Measurements from ENCODE around the gene VASN. TPM values are rescaled to one million over a fixed set of nuclear protein-coding genes. Genes with fewer than 3 reads are reported as not detected.

VASN gene
- total RNA-seq, 5 donors from 2014 or later (not counting 1 experiment from before 2014, with no cell fraction given), result 0.38 to 0.89 (median 0.56) TPM

- Histone ChIP-seq H3K36me3 (ENCODE audit: control insufficient read depth in 2 of 2, extremely low read depth in 1 of 2, insufficient read depth in 1 of 2, low read length in 1 of 2) (peaks cover 18 to 38% of the 10 kb centered on the region in 2 donors), H3K27me3 (replicated peaks in 1 of 2; ENCODE audit: control insufficient read depth in 2 of 2, extremely low read depth in 1 of 2, insufficient read depth in 2 of 2, low read length in 1 of 2) (no peaks in the 10 kb centered on the region), H3K4me1 (ENCODE audit: control insufficient read depth in 1 of 2, extremely low read depth in 1 of 2, insufficient read depth in 2 of 2, low read length in 2 of 2) (peaks cover 0 to 52% of the 10 kb centered on the region in 2 experiments), H3K9me3 (no peaks in the 10 kb centered on the region), H3K4me3 (ENCODE audit: control insufficient read depth in 1 of 2, extremely low read depth in 1 of 2, low read length in 1 of 2) (no peak overlapping the region), H3K27ac (ENCODE audit: low read length) (no peak overlapping the region)
- Mint-ChIP-seq H3K4me1 (peaks cover 15 to 24% (median 22%) of the 10 kb centered on the region in 3 donors), H3K9me3 (no peaks in the 10 kb centered on the region), H3K27ac (peak overlapping the region in 1 of 2 donors; percentile 55), H3K36me3 (peaks cover 3% of the 10 kb centered on the region), H3K4me3 (peak overlapping the region in 1 of 3 donors; percentile 29), H3K27me3 (no peaks in the 10 kb centered on the region)
- ChIA-PET POLR2A (no interaction called here), CTCF (no interaction called here)
- ATAC-seq (replicated peaks in 1 of 4), result no peak
- no peak for DNase-seq
- 82% methylated on average over 6 of the region's 12 CpGs for WGBS (ENCODE audit: insufficient coverage)
Measured at GRCh38 chr16:4377573-4378154, 6.0 kb downstream of the VASN start.

GRCh38 chr16:4378161-4378666 is 6.6 kb downstream of the VASN start:
- POLR2A ChIA-PET, result no interaction called here
- ATAC-seq (replicated peaks in 1 of 4), result no peak
- Mint-ChIP-seq H3K4me1 (peaks cover 10 to 18% (median 17%) of the 10 kb centered on the region in 3 donors), H3K4me3 (no peak overlapping the region), H3K27ac (peak overlapping the region in 1 of 2 donors; percentile 28), H3K27me3 (no peaks in the 10 kb centered on the region), H3K9me3 (no peaks in the 10 kb centered on the region), H3K36me3 (peaks cover 6% of the 10 kb centered on the region)
- Histone ChIP-seq H3K27ac (ENCODE audit: low read length) (no peak overlapping the region), H3K9me3 (no peaks in the 10 kb centered on the region), H3K4me1 (ENCODE audit: control insufficient read depth in 1 of 2, extremely low read depth in 1 of 2, insufficient read depth in 2 of 2, low read length in 2 of 2) (peaks cover 0 to 47% of the 10 kb centered on the region in 2 experiments), H3K36me3 (ENCODE audit: control insufficient read depth in 2 of 2, extremely low read depth in 1 of 2, insufficient read depth in 1 of 2, low read length in 1 of 2) (peaks cover 24 to 43% of the 10 kb centered on the region in 2 donors), H3K27me3 (replicated peaks in 1 of 2; ENCODE audit: control insufficient read depth in 2 of 2, extremely low read depth in 1 of 2, insufficient read depth in 2 of 2, low read length in 1 of 2) (no peaks in the 10 kb centered on the region), H3K4me3 (ENCODE audit: control insufficient read depth in 1 of 2, extremely low read depth in 1 of 2, low read length in 1 of 2) (no peak overlapping the region)
- CTCF ChIA-PET, result interaction anchor here in 1 of 2 donors (1.1 kb wide), 1 partner anchor 11 kb away, joined by 3 read pairs; no protein-coding TSS in a partner anchor
- WGBS (ENCODE audit: insufficient coverage), result 90% methylated on average over 11 of the region's 15 CpGs
- no peak for DNase-seq

- H3K4me1 Mint-ChIP-seq, result peaks cover 8 to 15% (median 11%) of the 10 kb centered on the region in 3 donors
- Histone ChIP-seq H3K27me3 (replicated peaks in 1 of 2; ENCODE audit: control insufficient read depth in 2 of 2, extremely low read depth in 1 of 2, insufficient read depth in 2 of 2, low read length in 1 of 2) (no peaks in the 10 kb centered on the region), H3K27ac (ENCODE audit: low read length) (no peak overlapping the region), H3K4me3 (ENCODE audit: control insufficient read depth in 1 of 2, extremely low read depth in 1 of 2, low read length in 1 of 2) (no peak overlapping the region), H3K9me3 (no peaks in the 10 kb centered on the region), H3K36me3 (ENCODE audit: control insufficient read depth in 2 of 2, extremely low read depth in 1 of 2, insufficient read depth in 1 of 2, low read length in 1 of 2) (peaks cover 31 to 50% of the 10 kb centered on the region in 2 donors), H3K4me1 (ENCODE audit: control insufficient read depth in 1 of 2, extremely low read depth in 1 of 2, insufficient read depth in 2 of 2, low read length in 2 of 2) (peaks cover 0 to 38% of the 10 kb centered on the region in 2 experiments)
- ChIA-PET POLR2A (no interaction called here), CTCF (interaction anchor here in 1 of 2 donors (1.1 kb wide), 1 partner anchor 10 kb away, joined by 3 read pairs; no protein-coding TSS in a partner anchor)
- DNase-seq (no peak), ATAC-seq (replicated peaks in 1 of 4) (no peak)
- H3K9me3 Mint-ChIP-seq, result no peaks in the 10 kb centered on the region
- H3K36me3 Mint-ChIP-seq, result peaks cover 8% of the 10 kb centered on the region
- H3K4me3 Mint-ChIP-seq, result no peak overlapping the region
- no peak overlapping the region for H3K27ac Mint-ChIP-seq
- H3K27me3 Mint-ChIP-seq, result no peaks in the 10 kb centered on the region
- WGBS (ENCODE audit: insufficient coverage), result 92% methylated on average over 20 of the region's 21 CpGs
Measured at GRCh38 chr16:4378999-4379690, 7.5 kb downstream of the VASN start.

GRCh38 chr16:4380119-4381063 is 8.7 kb downstream of the VASN start:
- H3K4me1 Mint-ChIP-seq, result peaks cover 5 to 9% (median 5%) of the 10 kb centered on the region in 3 donors
- POLR2A ChIA-PET, result no interaction called here
- Histone ChIP-seq H3K4me1 (ENCODE audit: control insufficient read depth in 1 of 2, extremely low read depth in 1 of 2, insufficient read depth in 2 of 2, low read length in 2 of 2) (peaks cover 0 to 33% of the 10 kb centered on the region in 2 experiments), H3K4me3 (ENCODE audit: control insufficient read depth in 1 of 2, extremely low read depth in 1 of 2, low read length in 1 of 2) (no peak overlapping the region), H3K27ac (ENCODE audit: low read length) (no peak overlapping the region), H3K36me3 (ENCODE audit: control insufficient read depth in 2 of 2, extremely low read depth in 1 of 2, insufficient read depth in 1 of 2, low read length in 1 of 2) (peaks cover 32 to 60% of the 10 kb centered on the region in 2 donors), H3K27me3 (replicated peaks in 1 of 2; ENCODE audit: control insufficient read depth in 2 of 2, extremely low read depth in 1 of 2, insufficient read depth in 2 of 2, low read length in 1 of 2) (no peaks in the 10 kb centered on the region), H3K9me3 (no peaks in the 10 kb centered on the region)
- H3K27me3 Mint-ChIP-seq, result no peaks in the 10 kb centered on the region
- DNase-seq, result no peak
- peaks cover 10% of the 10 kb centered on the region for H3K36me3 Mint-ChIP-seq
- CTCF ChIA-PET, result interaction anchor here in 1 of 2 donors (0.7 kb wide), 1 partner anchor 11 kb away, joined by 3 read pairs; no protein-coding TSS in a partner anchor
- 96% methylated on average over 15 of the region's 26 CpGs for WGBS (ENCODE audit: insufficient coverage)
- peak overlapping the region in 1 of 3 donors; percentile 30 for H3K4me3 Mint-ChIP-seq
- H3K27ac Mint-ChIP-seq, result no peak overlapping the region
- no peaks in the 10 kb centered on the region for H3K9me3 Mint-ChIP-seq
- no peak for ATAC-seq (replicated peaks in 1 of 4)

GRCh38 chr16:4381072-4381934 is 9.7 kb downstream of the VASN start:
- ChIA-PET CTCF (no interaction called here), POLR2A (no interaction called here)
- H3K4me1 Mint-ChIP-seq, result peaks cover 0 to 6% (median 3%) of the 10 kb centered on the region in 3 donors
- H3K27ac Mint-ChIP-seq, result no peak overlapping the region
- H3K27ac ChIP-seq (ENCODE audit: low read length), result no peak overlapping the region
- no peaks in the 10 kb centered on the region for H3K27me3 Mint-ChIP-seq
- ATAC-seq (replicated peaks in 1 of 4), result no peak
- peaks cover 32 to 63% of the 10 kb centered on the region in 2 donors for H3K36me3 ChIP-seq (ENCODE audit: control insufficient read depth in 2 of 2, extremely low read depth in 1 of 2, insufficient read depth in 1 of 2, low read length in 1 of 2)
- H3K4me1 ChIP-seq (ENCODE audit: control insufficient read depth in 1 of 2, extremely low read depth in 1 of 2, insufficient read depth in 2 of 2, low read length in 2 of 2), result peaks cover 0 to 32% of the 10 kb centered on the region in 2 experiments
- H3K36me3 Mint-ChIP-seq, result peaks cover 13% of the 10 kb centered on the region
- no peaks in the 10 kb centered on the region for H3K9me3 Mint-ChIP-seq
- peak overlapping the region in 1 of 3 donors; percentile 32 for H3K4me3 Mint-ChIP-seq
- no peaks in the 10 kb centered on the region for H3K27me3 ChIP-seq (replicated peaks in 1 of 2; ENCODE audit: control insufficient read depth in 2 of 2, extremely low read depth in 1 of 2, insufficient read depth in 2 of 2, low read length in 1 of 2)
- WGBS (ENCODE audit: insufficient coverage), result 96% methylated on average over 57 of the region's 59 CpGs
- DNase-seq, result no peak
- no peaks in the 10 kb centered on the region for H3K9me3 ChIP-seq
- H3K4me3 ChIP-seq (ENCODE audit: control insufficient read depth in 1 of 2, extremely low read depth in 1 of 2, low read length in 1 of 2), result no peak overlapping the region
